Tongue (tissue), 2 donors: ENCODE measurements around the gene SKIC2. TPM values are rescaled to one million over a fixed set of nuclear protein-coding genes. Genes with fewer than 3 reads are reported as not detected.
"Not testable (repeated sequence)": the region's sequence is repeated elsewhere in the genome, so short reads cannot be mapped to it uniquely, and the experiment has no call there.

Source experiments
- DNase-seq: peaks from one replicate; pipeline ENCODE4 v3.0.0-alpha.2; 2015
- total RNA-seq: library from RNA; depleted of rRNA; stranded (reverse); fragments of >200 nt; gene quantifications from one replicate; pipeline ENCODE4 v1.2.3, GENCODE V29; 2014

SKIC2 gene
- total RNA-seq: 30.6 TPM

GRCh38 chr6:31958741-31959739 is at the start of gene SKIC2, which contains the start of gene NELFE:
TSS of gene SKIC2 (plus strand) at chr6:31959175. CDS start at chr6:31959193, 18 bp downstream.
TSS of gene NELFE (minus strand) at chr6:31958971. CDS start at chr6:31958446, 525 bp downstream.
- DNase-seq: peak; percentile 99

GRCh38 chr6:31909298-31909697 is 49.7 kb upstream of the SKIC2 start:
- DNase-seq: not testable (repeated sequence)

- no peak for DNase-seq
Observed at GRCh38 chr6:31911826-31912585, 47.0 kb upstream of the SKIC2 start.

- no peak for DNase-seq
Observed at GRCh38 chr6:31915351-31915750, 43.6 kb upstream of the SKIC2 start.

- no peak for DNase-seq
Observed at GRCh38 chr6:31915756-31916155, 43.2 kb upstream of the SKIC2 start.

GRCh38 chr6:31918069-31918720 is 40.8 kb upstream of the SKIC2 start:
- no peak for DNase-seq

GRCh38 chr6:31919624-31920303 is 39.2 kb upstream of the SKIC2 start:
- DNase-seq: no peak

- no peak for DNase-seq
Observed at GRCh38 chr6:31920811-31921210, 38.2 kb upstream of the SKIC2 start.

GRCh38 chr6:31922942-31923341 is 36.0 kb upstream of the SKIC2 start:
- DNase-seq: no peak

- DNase-seq: no peak
Observed at GRCh38 chr6:31927242-31927862, 31.6 kb upstream of the SKIC2 start, which contains the start of gene C2. TSS of gene C2 (plus strand) at chr6:31927717. CDS start at chr6:31927753, 36 bp downstream.

GRCh38 chr6:31927863-31928671 is 30.9 kb upstream of the SKIC2 start:
- DNase-seq: no peak

- no peak for DNase-seq
Observed at GRCh38 chr6:31928672-31928939, 30.4 kb upstream of the SKIC2 start.

GRCh38 chr6:31930962-31931361 is 28.0 kb upstream of the SKIC2 start:
- no peak for DNase-seq

GRCh38 chr6:31932137-31932536 is 26.8 kb upstream of the SKIC2 start:
- not testable (repeated sequence) for DNase-seq

GRCh38 chr6:31933537-31933936 is 25.4 kb upstream of the SKIC2 start:
- DNase-seq: no peak

GRCh38 chr6:31935021-31935420 is 24.0 kb upstream of the SKIC2 start:
- no peak for DNase-seq

GRCh38 chr6:31935823-31936222 is 23.2 kb upstream of the SKIC2 start:
- no peak for DNase-seq

- DNase-seq: no peak
Observed at GRCh38 chr6:31940256-31940664, 18.7 kb upstream of the SKIC2 start.

GRCh38 chr6:31943742-31944141 is 15.2 kb upstream of the SKIC2 start:
- no peak for DNase-seq

- DNase-seq: no peak
Observed at GRCh38 chr6:31945154-31945506, 13.8 kb upstream of the SKIC2 start.
